ENCODE results near the gene PAPLN. TPM values are rescaled to one million over a fixed set of nuclear protein-coding genes. Genes with fewer than 3 reads are reported as not detected.

The PAPLN gene
- total and polyA plus RNA-seq, 3 donors from 2014 or later: 12.4 to 33.4 (median 24.5) TPM

DNA sequence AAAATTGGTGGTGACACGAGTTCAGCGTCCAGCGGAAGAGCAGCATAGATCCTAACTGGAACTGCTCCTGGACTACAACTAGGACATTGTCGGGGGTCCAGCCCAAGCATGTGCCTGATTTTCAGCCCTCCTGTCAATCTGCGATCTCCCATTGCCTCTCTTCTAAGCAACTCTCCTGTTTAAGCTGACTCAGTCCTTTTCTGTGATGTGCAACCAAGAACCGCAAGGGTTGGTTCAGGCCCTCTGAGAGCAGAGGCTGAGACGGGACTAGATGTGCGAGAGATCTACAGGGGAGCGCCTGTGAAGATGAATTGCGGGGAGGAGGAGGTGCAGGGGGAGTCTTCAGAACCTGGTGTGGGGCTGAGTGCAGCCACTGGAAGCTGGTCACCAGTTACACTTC lies 3.7 kb upstream of the PAPLN start:
- Histone ChIP-seq H3K27ac (no peak overlapping the region), H3K4me3 (no peak overlapping the region), H3K36me3 (ENCODE audit: low read depth, missing control alignments) (no peaks in the 10 kb centered on the region), H3K27me3 (no peaks in the 10 kb centered on the region), H3K4me1 (peaks cover 14% of the 10 kb centered on the region), H3K9me3 (no peaks in the 10 kb centered on the region)
- 89 to 93% methylated on average over 10 of the region's 10 CpGs for WGBS, 2 donors
- intact Hi-C loops (cut with DNase I; ENCODE audit: low total_unique reads): no loop called here
- no peak for DNase-seq
- TF ChIP-seq, protein P1, sequence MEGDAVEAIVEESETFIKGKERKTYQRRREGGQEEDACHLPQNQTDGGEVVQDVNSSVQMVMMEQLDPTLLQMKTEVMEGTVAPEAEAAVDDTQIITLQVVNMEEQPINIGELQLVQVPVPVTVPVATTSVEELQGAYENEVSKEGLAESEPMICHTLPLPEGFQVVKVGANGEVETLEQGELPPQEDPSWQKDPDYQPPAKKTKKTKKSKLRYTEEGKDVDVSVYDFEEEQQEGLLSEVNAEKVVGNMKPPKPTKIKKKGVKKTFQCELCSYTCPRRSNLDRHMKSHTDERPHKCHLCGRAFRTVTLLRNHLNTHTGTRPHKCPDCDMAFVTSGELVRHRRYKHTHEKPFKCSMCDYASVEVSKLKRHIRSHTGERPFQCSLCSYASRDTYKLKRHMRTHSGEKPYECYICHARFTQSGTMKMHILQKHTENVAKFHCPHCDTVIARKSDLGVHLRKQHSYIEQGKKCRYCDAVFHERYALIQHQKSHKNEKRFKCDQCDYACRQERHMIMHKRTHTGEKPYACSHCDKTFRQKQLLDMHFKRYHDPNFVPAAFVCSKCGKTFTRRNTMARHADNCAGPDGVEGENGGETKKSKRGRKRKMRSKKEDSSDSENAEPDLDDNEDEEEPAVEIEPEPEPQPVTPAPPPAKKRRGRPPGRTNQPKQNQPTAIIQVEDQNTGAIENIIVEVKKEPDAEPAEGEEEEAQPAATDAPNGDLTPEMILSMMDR (IDR thresholded peaks at IDR 0.05): no peak
- TF ChIP-seq POLR2A (IDR thresholded peaks at IDR 0.05): no peak

DNA sequence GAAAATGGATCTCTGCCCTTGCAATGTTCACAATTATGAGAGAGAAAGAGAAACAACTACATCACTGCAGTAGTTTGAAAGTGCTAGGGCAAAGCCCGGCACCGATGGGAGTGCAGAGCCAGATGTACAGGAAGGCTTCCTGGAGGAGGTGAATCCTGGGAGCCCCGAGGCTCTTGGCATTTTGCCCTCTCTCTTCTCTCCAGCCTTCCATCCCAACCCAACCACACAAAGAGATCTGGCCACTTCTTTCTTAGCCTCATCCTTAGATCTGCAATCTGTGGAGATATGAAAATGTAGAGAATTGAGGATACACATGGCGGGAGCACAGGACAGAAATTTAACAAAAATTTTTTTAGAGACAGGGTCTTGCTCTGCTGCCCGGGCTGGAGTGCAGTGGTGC lies 3.3 kb upstream of the PAPLN start:
- Histone ChIP-seq H3K4me1 (peaks cover 10% of the 10 kb centered on the region), H3K4me3 (no peak overlapping the region), H3K36me3 (ENCODE audit: low read depth, missing control alignments) (no peaks in the 10 kb centered on the region), H3K27ac (no peak overlapping the region), H3K27me3 (no peaks in the 10 kb centered on the region), H3K9me3 (no peaks in the 10 kb centered on the region)
- intact Hi-C loops (cut with DNase I; ENCODE audit: low total_unique reads): no loop called here
- TF ChIP-seq POLR2A (IDR thresholded peaks at IDR 0.05): no peak
- TF ChIP-seq, protein P1 (IDR thresholded peaks at IDR 0.05): no peak
- WGBS, 2 donors: 90% methylated on average over 5 of the region's 5 CpGs
- no peak for DNase-seq

DNA sequence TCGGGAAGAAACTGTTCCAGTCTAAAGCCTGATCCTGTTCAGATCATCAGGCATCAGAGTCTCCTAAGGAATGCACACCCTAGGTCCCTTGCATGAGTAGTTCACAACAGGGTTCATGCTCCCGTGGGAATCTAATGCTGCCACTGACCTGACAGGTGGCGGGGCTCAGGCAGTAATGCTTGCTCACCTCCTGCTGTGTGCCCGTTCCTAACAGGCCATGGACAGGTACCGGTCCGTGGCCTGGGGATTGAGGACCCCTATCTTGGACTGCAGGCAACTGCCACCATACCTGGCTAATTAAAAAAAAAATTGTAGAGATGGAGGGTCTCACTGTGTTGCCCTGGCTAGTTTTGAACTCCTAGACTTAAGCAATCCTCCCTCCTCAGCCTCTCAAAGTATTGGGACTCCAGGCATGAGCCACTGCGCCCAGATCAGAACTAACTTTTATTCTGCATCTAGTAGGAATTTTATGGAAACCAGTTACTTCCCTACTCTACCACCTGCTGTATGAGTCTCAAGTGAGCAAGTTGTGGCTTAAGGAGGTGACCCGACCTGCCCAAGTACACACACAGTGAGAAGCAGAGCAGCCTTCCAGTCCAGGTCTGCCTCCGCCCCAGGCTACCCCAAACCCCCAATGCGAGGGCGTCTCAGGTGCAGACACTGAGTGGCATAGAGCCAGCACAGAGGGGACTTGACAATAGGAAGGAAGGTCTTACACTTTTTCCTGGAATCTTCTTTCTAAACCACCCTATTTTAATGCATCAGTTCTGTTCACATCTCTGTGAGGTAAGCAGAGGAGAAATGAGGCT lies 2.5 kb upstream of the PAPLN start:
- Histone ChIP-seq H3K9me3 (no peaks in the 10 kb centered on the region), H3K36me3 (ENCODE audit: low read depth, missing control alignments) (no peaks in the 10 kb centered on the region), H3K4me3 (no peak overlapping the region), H3K4me1 (peaks cover 15% of the 10 kb centered on the region), H3K27ac (no peak overlapping the region), H3K27me3 (no peaks in the 10 kb centered on the region)
- TF ChIP-seq POLR2A (IDR thresholded peaks at IDR 0.05): no peak
- TF ChIP-seq, protein P1 (IDR thresholded peaks at IDR 0.05): no peak
- DNase-seq: no peak
- 82 to 88% methylated on average over 10 to 11 of the region's 11 CpGs for WGBS, 2 donors
- intact Hi-C loops (cut with DNase I; ENCODE audit: low total_unique reads): no loop called here

DNA sequence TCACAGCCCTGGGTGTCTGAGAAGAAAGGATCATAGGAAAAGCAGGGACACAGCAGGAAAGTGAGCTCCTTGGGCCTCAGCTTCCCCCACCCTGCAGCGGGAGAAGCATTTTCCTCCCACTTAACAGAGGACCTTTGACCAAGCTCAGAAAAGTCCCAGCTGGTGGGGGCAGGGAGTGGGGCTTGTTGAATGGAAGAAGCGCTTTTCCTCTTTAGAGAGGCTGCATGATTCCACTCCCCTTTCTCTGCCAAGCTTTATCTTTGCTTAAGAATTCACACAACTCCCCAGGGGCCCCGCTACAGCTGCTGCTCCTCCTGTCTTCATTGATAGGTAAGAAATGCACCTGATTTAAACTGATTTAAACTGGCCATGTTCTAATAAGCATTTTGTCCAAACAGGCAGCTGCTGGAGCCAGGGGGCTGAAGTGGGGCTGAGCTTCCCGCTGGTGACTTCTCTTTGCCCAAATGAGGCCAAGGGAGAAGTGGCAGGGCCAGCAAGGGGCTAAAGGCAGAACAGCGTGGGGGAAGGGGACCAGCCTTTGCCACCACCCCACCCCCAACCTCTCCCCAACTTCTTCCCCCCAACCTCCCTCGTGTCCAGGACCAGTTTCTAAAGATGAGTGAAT lies 1.7 kb upstream of the PAPLN start:
- Histone ChIP-seq H3K9me3 (no peaks in the 10 kb centered on the region), H3K27ac (no peak overlapping the region), H3K27me3 (no peaks in the 10 kb centered on the region), H3K4me3 (no peak overlapping the region), H3K36me3 (ENCODE audit: low read depth, missing control alignments) (no peaks in the 10 kb centered on the region), H3K4me1 (peaks cover 18% of the 10 kb centered on the region)
- DNase-seq: peak; percentile 71
- intact Hi-C loops (cut with DNase I; ENCODE audit: low total_unique reads): no loop called here
- 48 to 50% methylated on average over 6 of the region's 6 CpGs for WGBS, 2 donors
- TF ChIP-seq POLR2A (IDR thresholded peaks at IDR 0.05): no peak
- TF ChIP-seq, protein P1 (IDR thresholded peaks at IDR 0.05): no peak

All from testis (tissue), 3 donors.